ENCODE results near the gene OCEL1. TPM values are rescaled to one million over a fixed set of nuclear protein-coding genes. Genes with fewer than 3 reads are reported as not detected.
A peak's percentile ranks its signal among the peaks of the same experiment; 100 is the strongest.
"Not testable (repeated sequence)": the region's sequence is repeated elsewhere in the genome, so short reads cannot be mapped to it uniquely, and the experiment has no call there.

Gene OCEL1
- total RNA-seq, 1 donor from 2014 or later: 22.3 TPM

- Mint-ChIP-seq H3K27ac (ENCODE audit: unreplicated experiment) (peak within 1 kb of the TSS; percentile 97), H3K36me3 (ENCODE audit: low read depth) (peaks cover 6% of the 10 kb centered on the region), H3K9me3 (ENCODE audit: low read depth) (peaks cover 4% of the 10 kb centered on the region), H3K27me3 (ENCODE audit: low read depth) (no peaks in the 10 kb centered on the region), H3K4me3 (ENCODE audit: unreplicated experiment) (peak within 1 kb of the TSS; percentile 85), H3K4me1 (ENCODE audit: low read depth) (peaks cover 16% of the 10 kb centered on the region)
- no peak for DNase-seq (ENCODE audit: low spot score)
- no peak for TF ChIP-seq CTCF (IDR thresholded peaks at IDR 0.05)
These were observed 41.2 kb downstream of the OCEL1 start, which contains the start of gene BABAM1 for GRCh38 chr19:17266975-17267788. Gene BABAM1, plus strand, starts transcription at chr19:17267443. Its CDS starts 1,364 bp downstream, at chr19:17268807.

- no peak overlapping the region for H3K27ac Mint-ChIP-seq (ENCODE audit: unreplicated experiment)
- H3K27me3 Mint-ChIP-seq (ENCODE audit: low read depth): no peaks in the 10 kb centered on the region
- no peak for TF ChIP-seq CTCF (IDR thresholded peaks at IDR 0.05)
- no peak for DNase-seq (ENCODE audit: low spot score)
- H3K4me1 Mint-ChIP-seq (ENCODE audit: low read depth): peaks cover 16% of the 10 kb centered on the region
- peaks cover 6% of the 10 kb centered on the region for H3K36me3 Mint-ChIP-seq (ENCODE audit: low read depth)
- peaks cover 4% of the 10 kb centered on the region for H3K9me3 Mint-ChIP-seq (ENCODE audit: low read depth)
- no peak overlapping the region for H3K4me3 Mint-ChIP-seq (ENCODE audit: unreplicated experiment)
These were observed 42.7 kb downstream of the OCEL1 start for GRCh38 chr19:17268754-17269153.

- H3K4me3 Mint-ChIP-seq (ENCODE audit: unreplicated experiment); H3K27me3 Mint-ChIP-seq (ENCODE audit: low read depth); H3K4me1 Mint-ChIP-seq (ENCODE audit: low read depth); H3K27ac Mint-ChIP-seq (ENCODE audit: unreplicated experiment); DNase-seq (ENCODE audit: low spot score); H3K9me3 Mint-ChIP-seq (ENCODE audit: low read depth): not testable (repeated sequence)
- peaks cover 24% of the 10 kb centered on the region for H3K36me3 Mint-ChIP-seq (ENCODE audit: low read depth)
These were observed 48.9 kb downstream of the OCEL1 start for GRCh38 chr19:17274892-17275291.

- Mint-ChIP-seq H3K27me3 (ENCODE audit: low read depth) (no peaks in the 10 kb centered on the region), H3K36me3 (ENCODE audit: low read depth) (peaks cover 22% of the 10 kb centered on the region), H3K4me1 (ENCODE audit: low read depth) (no peaks in the 10 kb centered on the region), H3K27ac (ENCODE audit: unreplicated experiment) (no peak overlapping the region), H3K4me3 (ENCODE audit: unreplicated experiment) (no peak overlapping the region), H3K9me3 (ENCODE audit: low read depth) (no peaks in the 10 kb centered on the region)
- DNase-seq (ENCODE audit: low spot score): no peak
- TF ChIP-seq CTCF (IDR thresholded peaks at IDR 0.05): no peak
These were observed 49.6 kb downstream of the OCEL1 start for GRCh38 chr19:17275441-17276175.

Other genes starting within 250 kb of the OCEL1 start
- gene CPAMD8, start 199.4 kb upstream of the OCEL1 start, total RNA-seq: 4.9 to 10.6 TPM (median 6.1 TPM) in 3 replicates
- 7.8 to 9.5 TPM (median 8.2 TPM) in 3 replicates for gene HAUS8, start 150.8 kb upstream of the OCEL1 start, total RNA-seq
- 90.8 to 98.1 TPM (median 94.6 TPM) in 3 replicates for gene MYO9B, start 150.4 kb upstream of the OCEL1 start, total RNA-seq
- 27.3 to 31.7 TPM (median 29.9 TPM) in 3 replicates for gene USE1, start 10.9 kb upstream of the OCEL1 start, total RNA-seq
- gene NR2F6, start 19.7 kb downstream of the OCEL1 start, total RNA-seq: 31.9 to 45.0 TPM (median 43.7 TPM) in 3 replicates
- gene USHBP1, start 38.5 kb downstream of the OCEL1 start, total RNA-seq: not detected in 3 replicates
- 83.3 to 100 TPM (median 91.2 TPM) in 3 replicates for gene BABAM1, start 41.2 kb downstream of the OCEL1 start, total RNA-seq
- gene ANKLE1, start 55.7 kb downstream of the OCEL1 start, total RNA-seq: 0.38 to 0.57 TPM (median 0.53 TPM) in 3 replicates
- gene ABHD8, start 77.2 kb downstream of the OCEL1 start, total RNA-seq: 3.5 to 6.6 TPM (median 5.9 TPM) in 3 replicates
- gene MRPL34, start 79.6 kb downstream of the OCEL1 start, total RNA-seq: 56.6 to 68.7 TPM (median 61.7 TPM) in 3 replicates
- 53.0 to 66.6 TPM (median 63.9 TPM) in 3 replicates for gene DDA1, start 83.3 kb downstream of the OCEL1 start, total RNA-seq
- 16.7 to 18.9 TPM (median 16.8 TPM) in 3 replicates for gene ANO8, start 108.6 kb downstream of the OCEL1 start, total RNA-seq
- gene GTPBP3, start 111.3 kb downstream of the OCEL1 start, total RNA-seq: 16.7 to 20.9 TPM (median 20.6 TPM) in 3 replicates
- gene PLVAP, start 151.1 kb downstream of the OCEL1 start, total RNA-seq: 0.22 to 0.44 TPM in 2 of 3 replicates, not detected in the other
- gene CCDC194, start 168.0 kb downstream of the OCEL1 start, total RNA-seq: not detected in 3 replicates
- gene BST2, start 179.4 kb downstream of the OCEL1 start, total RNA-seq: not detected in 3 replicates
- 36.3 to 46.7 TPM (median 39.4 TPM) in 3 replicates for gene MVB12A, start 193.8 kb downstream of the OCEL1 start, total RNA-seq
- 0.27 to 0.57 TPM (median 0.28 TPM) in 3 replicates for gene TMEM221, start 222.4 kb downstream of the OCEL1 start, total RNA-seq
- gene NXNL1, start 234.7 kb downstream of the OCEL1 start, total RNA-seq: not detected in 3 replicates
- gene SLC27A1, start 244.3 kb downstream of the OCEL1 start, total RNA-seq: 6.8 to 7.9 TPM (median 7.7 TPM) in 3 replicates